ENCODE results near the gene RPEL1. TPM values are rescaled to one million over a fixed set of nuclear protein-coding genes. Genes with fewer than 3 reads are reported as not detected.
A peak's percentile ranks its signal among the peaks of the same experiment; 100 is the strongest.
"Not testable (repeated sequence)": the region's sequence is repeated elsewhere in the genome, so short reads cannot be mapped to it uniquely, and the experiment has no call there.

Gene RPEL1
- total RNA-seq, 1 donor from 2014 or later, result not detected

DNA sequence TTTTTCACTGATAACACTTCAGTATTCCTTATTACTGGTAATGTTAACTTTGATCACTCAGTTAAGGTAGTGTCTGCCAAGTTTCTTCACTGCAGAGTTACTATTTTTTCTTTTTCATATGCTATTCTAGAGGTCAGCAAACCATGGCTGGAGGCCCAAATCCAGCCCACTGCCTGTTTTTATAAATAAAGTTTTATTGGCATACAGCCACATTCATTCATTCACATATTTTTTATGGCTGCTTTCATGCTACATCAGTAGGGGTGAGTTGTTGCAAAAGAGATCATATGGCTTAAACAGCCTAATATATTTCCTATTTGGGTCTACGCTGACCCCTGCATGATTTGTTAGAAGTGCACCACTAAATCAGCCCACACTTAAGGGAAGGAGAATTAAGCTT lies 10.9 kb downstream of the RPEL1 start:
- H3K27me3 Mint-ChIP-seq, result no peaks in the 10 kb centered on the region
- TF ChIP-seq, protein P1, sequence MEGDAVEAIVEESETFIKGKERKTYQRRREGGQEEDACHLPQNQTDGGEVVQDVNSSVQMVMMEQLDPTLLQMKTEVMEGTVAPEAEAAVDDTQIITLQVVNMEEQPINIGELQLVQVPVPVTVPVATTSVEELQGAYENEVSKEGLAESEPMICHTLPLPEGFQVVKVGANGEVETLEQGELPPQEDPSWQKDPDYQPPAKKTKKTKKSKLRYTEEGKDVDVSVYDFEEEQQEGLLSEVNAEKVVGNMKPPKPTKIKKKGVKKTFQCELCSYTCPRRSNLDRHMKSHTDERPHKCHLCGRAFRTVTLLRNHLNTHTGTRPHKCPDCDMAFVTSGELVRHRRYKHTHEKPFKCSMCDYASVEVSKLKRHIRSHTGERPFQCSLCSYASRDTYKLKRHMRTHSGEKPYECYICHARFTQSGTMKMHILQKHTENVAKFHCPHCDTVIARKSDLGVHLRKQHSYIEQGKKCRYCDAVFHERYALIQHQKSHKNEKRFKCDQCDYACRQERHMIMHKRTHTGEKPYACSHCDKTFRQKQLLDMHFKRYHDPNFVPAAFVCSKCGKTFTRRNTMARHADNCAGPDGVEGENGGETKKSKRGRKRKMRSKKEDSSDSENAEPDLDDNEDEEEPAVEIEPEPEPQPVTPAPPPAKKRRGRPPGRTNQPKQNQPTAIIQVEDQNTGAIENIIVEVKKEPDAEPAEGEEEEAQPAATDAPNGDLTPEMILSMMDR (IDR thresholded peaks at IDR 0.05; ENCODE audit: unreplicated experiment), result no peak
- no peak overlapping the region for H3K4me3 Mint-ChIP-seq (ENCODE audit: low read depth)
- peaks cover 18% of the 10 kb centered on the region for H3K9me3 Mint-ChIP-seq (ENCODE audit: low read depth)
- peaks cover 2% of the 10 kb centered on the region for H3K36me3 Mint-ChIP-seq (ENCODE audit: insufficient read depth)
- no peaks in the 10 kb centered on the region for H3K4me1 Mint-ChIP-seq (ENCODE audit: low read depth)
- no peak for DNase-seq (ENCODE audit: low spot score, unreplicated experiment)
- no peak overlapping the region for H3K27ac Mint-ChIP-seq

DNA sequence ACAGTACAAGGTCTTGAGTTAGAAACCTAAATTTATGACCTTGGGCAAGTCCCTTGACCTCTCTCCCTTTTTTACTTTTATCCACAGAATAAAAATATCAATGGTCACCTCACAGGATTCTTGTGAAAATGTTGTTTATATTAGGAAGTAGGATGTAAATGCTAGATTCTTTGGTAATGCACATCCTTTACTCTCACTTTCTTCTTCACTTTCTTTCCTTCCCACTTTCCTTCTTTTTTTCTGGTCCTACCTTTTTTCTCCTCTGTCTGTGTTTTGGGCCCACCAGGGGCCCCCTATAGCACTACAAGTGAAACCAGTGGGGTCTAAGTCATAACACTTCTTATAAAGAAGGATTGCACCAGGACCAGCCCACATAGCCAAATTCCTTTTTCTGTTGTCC lies 12.1 kb downstream of the RPEL1 start:
- Mint-ChIP-seq H3K27ac (no peak overlapping the region), H3K36me3 (ENCODE audit: insufficient read depth) (peaks cover 2% of the 10 kb centered on the region), H3K4me1 (ENCODE audit: low read depth) (no peaks in the 10 kb centered on the region), H3K4me3 (ENCODE audit: low read depth) (no peak overlapping the region), H3K9me3 (ENCODE audit: low read depth) (peaks cover 18% of the 10 kb centered on the region), H3K27me3 (peaks cover 5% of the 10 kb centered on the region)
- no peak for DNase-seq (ENCODE audit: low spot score, unreplicated experiment)
- TF ChIP-seq, protein P1 (IDR thresholded peaks at IDR 0.05; ENCODE audit: unreplicated experiment), result no peak

DNA sequence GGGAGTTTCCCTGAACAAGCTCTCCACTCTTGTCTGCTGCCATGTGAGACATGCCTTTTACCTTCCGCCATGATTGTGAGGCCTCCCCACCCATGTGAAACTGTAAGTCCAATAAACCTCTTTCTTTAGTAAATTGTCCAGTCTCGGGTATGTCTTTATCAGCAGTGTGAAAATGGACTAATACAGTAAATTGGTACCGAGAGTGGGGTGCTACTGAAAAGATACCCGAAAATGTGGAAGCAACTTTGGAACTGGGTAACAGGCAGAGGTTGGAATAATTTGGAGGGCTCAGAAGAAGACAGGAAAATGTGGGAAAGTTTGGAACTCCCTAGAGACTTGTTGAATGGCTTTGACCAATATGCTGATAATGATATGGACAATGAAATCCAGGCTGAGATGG lies 13.2 kb downstream of the RPEL1 start:
- H3K4me1 Mint-ChIP-seq (ENCODE audit: low read depth); DNase-seq (ENCODE audit: low spot score, unreplicated experiment); H3K27me3 Mint-ChIP-seq; H3K27ac Mint-ChIP-seq; H3K4me3 Mint-ChIP-seq (ENCODE audit: low read depth); H3K36me3 Mint-ChIP-seq (ENCODE audit: insufficient read depth): not testable (repeated sequence)
- H3K9me3 Mint-ChIP-seq (ENCODE audit: low read depth), result peaks cover 18% of the 10 kb centered on the region

DNA sequence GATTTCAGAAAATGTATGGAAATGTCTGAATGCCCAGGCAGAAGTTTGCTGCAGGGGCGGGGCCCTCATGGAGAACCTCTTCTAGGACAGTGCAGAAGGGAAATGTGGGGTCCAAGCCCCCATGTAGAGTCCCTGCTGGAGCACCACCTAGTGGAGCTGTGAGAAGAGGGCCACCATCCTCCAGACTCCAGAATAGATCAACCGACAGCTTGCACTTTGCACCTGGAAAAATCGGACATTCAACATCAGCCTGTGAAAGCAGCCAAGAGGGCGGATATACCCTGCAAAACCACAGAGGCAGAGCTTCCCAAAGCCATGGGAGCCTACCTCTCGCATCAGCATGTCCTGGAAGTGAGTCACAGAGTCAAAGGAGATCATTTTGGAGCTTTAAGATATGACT lies 14.3 kb downstream of the RPEL1 start:
- Mint-ChIP-seq H3K27ac (no peak overlapping the region), H3K9me3 (ENCODE audit: low read depth) (peaks cover 18% of the 10 kb centered on the region), H3K4me1 (ENCODE audit: low read depth) (no peaks in the 10 kb centered on the region), H3K4me3 (ENCODE audit: low read depth) (no peak overlapping the region), H3K27me3 (peaks cover 10% of the 10 kb centered on the region), H3K36me3 (ENCODE audit: insufficient read depth) (peaks cover 2% of the 10 kb centered on the region)
- TF ChIP-seq, protein P1 (IDR thresholded peaks at IDR 0.05; ENCODE audit: unreplicated experiment), result no peak
- no peak for DNase-seq (ENCODE audit: low spot score, unreplicated experiment)

DNA sequence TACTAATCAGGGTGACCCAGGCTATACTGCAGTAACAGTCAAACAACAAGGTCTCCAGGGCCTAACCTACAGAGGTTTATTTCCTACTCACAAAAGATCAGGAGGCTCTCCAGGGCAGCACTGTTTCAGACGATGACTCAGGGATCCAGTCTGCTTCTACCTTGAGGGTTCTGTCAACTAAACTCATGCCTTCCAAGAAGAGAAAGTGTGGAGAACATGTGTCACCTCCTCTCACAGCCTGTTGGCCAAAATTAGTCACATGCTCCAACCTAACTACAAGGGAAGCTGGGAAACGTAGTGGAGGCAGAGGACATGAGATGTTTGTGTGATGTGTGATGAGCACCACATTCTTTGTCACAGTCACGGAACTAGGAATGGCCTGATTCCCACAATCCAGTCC lies 16.5 kb downstream of the RPEL1 start:
- peaks cover 18% of the 10 kb centered on the region for H3K9me3 Mint-ChIP-seq (ENCODE audit: low read depth)
- peaks cover 2% of the 10 kb centered on the region for H3K4me1 Mint-ChIP-seq (ENCODE audit: low read depth)
- TF ChIP-seq, protein P1 (IDR thresholded peaks at IDR 0.05; ENCODE audit: unreplicated experiment), result no peak
- peaks cover 16% of the 10 kb centered on the region for H3K27me3 Mint-ChIP-seq
- peaks cover 2% of the 10 kb centered on the region for H3K36me3 Mint-ChIP-seq (ENCODE audit: insufficient read depth)
- no peak overlapping the region for H3K27ac Mint-ChIP-seq
- DNase-seq (ENCODE audit: low spot score, unreplicated experiment), result no peak
- H3K4me3 Mint-ChIP-seq (ENCODE audit: low read depth), result no peak overlapping the region

DNA sequence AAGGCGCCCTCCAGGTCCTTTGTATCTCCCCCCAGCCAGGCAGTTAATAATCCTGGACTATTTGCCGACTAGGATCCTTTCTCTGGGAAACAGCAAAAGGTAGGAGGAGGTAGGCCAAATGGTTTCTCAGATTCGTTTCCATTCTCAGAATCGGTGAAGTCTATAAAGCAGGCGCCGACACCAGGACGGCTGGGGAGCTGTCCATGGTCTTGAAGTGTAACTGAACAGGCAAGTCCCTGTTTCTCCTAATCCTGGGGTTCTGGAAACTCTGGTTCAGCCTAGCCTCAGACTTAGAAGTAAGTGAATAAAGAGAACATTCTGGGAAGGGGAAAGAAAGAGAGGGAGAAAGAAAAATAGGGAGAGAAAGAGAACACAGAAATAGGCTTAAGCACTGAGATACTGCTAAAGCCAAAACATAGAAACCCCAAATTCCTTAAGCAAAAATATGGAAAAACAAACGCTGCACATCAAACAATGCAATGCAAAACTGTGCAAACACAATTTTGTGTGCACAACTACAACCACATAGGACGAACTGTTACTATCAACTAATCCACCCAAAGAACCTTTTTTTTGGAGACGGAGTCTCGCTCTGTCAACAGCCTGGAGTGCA lies 20.1 kb downstream of the RPEL1 start:
- Mint-ChIP-seq H3K9me3 (ENCODE audit: low read depth) (peaks cover 4% of the 10 kb centered on the region), H3K27ac (no peak overlapping the region)

More for the DNA sequence above, 20.1 kb downstream of the RPEL1 start:
- peaks cover 30% of the 10 kb centered on the region for H3K27me3 Mint-ChIP-seq
- H3K4me1 Mint-ChIP-seq (ENCODE audit: low read depth), result peaks cover 2% of the 10 kb centered on the region
- DNase-seq (ENCODE audit: low spot score, unreplicated experiment), result peak; percentile 76
- no peaks in the 10 kb centered on the region for H3K36me3 Mint-ChIP-seq (ENCODE audit: insufficient read depth)
- TF ChIP-seq, protein P1 (IDR thresholded peaks at IDR 0.05; ENCODE audit: unreplicated experiment), result no peak
- H3K4me3 Mint-ChIP-seq (ENCODE audit: low read depth), result no peak overlapping the region

Measured in progenitor cell of endocrine pancreas (in vitro differentiated cells).